ENCODE measurements around the gene TPRG1L. TPM values are rescaled to one million over a fixed set of nuclear protein-coding genes. Genes with fewer than 3 reads are reported as not detected.

TPRG1L gene
- total and polyA plus RNA-seq, 10 of the 15 experiments (the other 5 are each of a cell fraction or from before 2014, with no cell fraction given), result 1.5 to 16.5 (median 8.0) TPM

GRCh38 chr1:3614755-3615742 lies 9.8 kb upstream of the TPRG1L start:
- ChIA-PET RAD21 (ENCODE audit: unreplicated experiment) (interaction anchor here (0.8 kb wide), 1 partner anchor 62 kb away, joined by 4 read pairs; no protein-coding TSS in a partner anchor), POLR2A (interaction anchor here (0.9 kb wide), 1 partner anchor 45 kb away, joined by 4 read pairs; no protein-coding TSS in a partner anchor), SMC1A (ENCODE audit: uncharacterized antibody, unreplicated experiment) (interaction anchor here (0.9 to 1.2 kb wide), 3 partner anchors 21 to 52 kb away, joined by 3 to 7 read pairs (median 5); no protein-coding TSS in a partner anchor), CTCF (interaction anchor here (0.7 to 2.5 kb wide), 11 partner anchors 8 to 162 kb away, joined by 3 to 12 read pairs (median 3); no protein-coding TSS in a partner anchor)
- no peaks in the 10 kb centered on the region for H3K36me3 ChIP-seq (ENCODE audit: control insufficient read depth in 2 of 2, insufficient read depth in 2 of 2, low read length in 1 of 2)
- no peak overlapping the region for H3K4me2 ChIP-seq (ENCODE audit: control insufficient read depth, insufficient read depth)
- DNase-seq (ENCODE audit: low read depth, low spot score) (no peak), ATAC-seq (peak; percentile 54), FAIRE-seq (no peak)
- TF ChIP-seq, protein P1, sequence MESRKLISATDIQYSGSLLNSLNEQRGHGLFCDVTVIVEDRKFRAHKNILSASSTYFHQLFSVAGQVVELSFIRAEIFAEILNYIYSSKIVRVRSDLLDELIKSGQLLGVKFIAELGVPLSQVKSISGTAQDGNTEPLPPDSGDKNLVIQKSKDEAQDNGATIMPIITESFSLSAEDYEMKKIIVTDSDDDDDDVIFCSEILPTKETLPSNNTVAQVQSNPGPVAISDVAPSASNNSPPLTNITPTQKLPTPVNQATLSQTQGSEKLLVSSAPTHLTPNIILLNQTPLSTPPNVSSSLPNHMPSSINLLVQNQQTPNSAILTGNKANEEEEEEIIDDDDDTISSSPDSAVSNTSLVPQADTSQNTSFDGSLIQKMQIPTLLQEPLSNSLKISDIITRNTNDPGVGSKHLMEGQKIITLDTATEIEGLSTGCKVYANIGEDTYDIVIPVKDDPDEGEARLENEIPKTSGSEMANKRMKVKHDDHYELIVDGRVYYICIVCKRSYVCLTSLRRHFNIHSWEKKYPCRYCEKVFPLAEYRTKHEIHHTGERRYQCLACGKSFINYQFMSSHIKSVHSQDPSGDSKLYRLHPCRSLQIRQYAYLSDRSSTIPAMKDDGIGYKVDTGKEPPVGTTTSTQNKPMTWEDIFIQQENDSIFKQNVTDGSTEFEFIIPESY (IDR thresholded peaks at IDR 0.05), result no peak
- TF ChIP-seq PAX5 (IDR thresholded peaks at IDR 0.05; ENCODE audit: borderline replicate concordance, low read depth, low read length) (no peak), RAD21 (IDR thresholded peaks at IDR 0.05; ENCODE audit: insufficient read depth, low read depth, low read length) (peak; percentile 44; the same call in 1 of the 2 replicates), POU2F2 (IDR thresholded peaks at IDR 0.05; ENCODE audit: borderline replicate concordance, low read depth, low read length) (no peak), CTCF (IDR thresholded peaks at IDR 0.05 in 2 of 3, conservative IDR thresholded peaks at IDR 0.05 in 1 of 3; ENCODE audit: control insufficient read depth in 2 of 3, extremely low read depth in 1 of 3, insufficient read depth in 1 of 3, low read depth in 3 of 3, low read length in 3 of 3) (peak; percentile 47 to 74 (median 57)), SMC3 (IDR thresholded peaks at IDR 0.05; ENCODE audit: borderline replicate concordance, low read length) (peak; percentile 54; the same call in 1 of the 2 replicates), SIN3A (IDR thresholded peaks at IDR 0.05; ENCODE audit: low read depth, low read length) (no peak), RELA (IDR thresholded peaks at IDR 0.05; ENCODE audit: borderline replicate concordance, partially characterized antibody) (no peak), NFYA (IDR thresholded peaks at IDR 0.05; ENCODE audit: borderline replicate concordance, low read depth, low read length) (no peak)
- no peaks in the 10 kb centered on the region for H3K4me1 ChIP-seq (ENCODE audit: control insufficient read depth, insufficient read depth, low read length)
- H3K27ac ChIP-seq (ENCODE audit: control insufficient read depth, insufficient read depth), result no peak overlapping the region
- no peak overlapping the region for H3K4me3 ChIP-seq
- no peak overlapping the region for H2AFZ ChIP-seq (ENCODE audit: control insufficient read depth, low read depth, low read length)
- peaks cover 4 to 5% of the 10 kb centered on the region in 2 experiments; a peak in 3 of 4 replicates for H3K27me3 ChIP-seq (replicated peaks in 1 of 2; ENCODE audit: control insufficient read depth in 2 of 2, insufficient read depth in 2 of 2, low read length in 1 of 2)
- in situ Hi-C loops (cut with MboI), result loop anchor here (5.0 kb wide), 1 partner anchor 163 kb away; the partner anchor contains the start of gene ARHGEF16
- WGBS (ENCODE audit: insufficient coverage, insufficient replicate concordance, low lambda C conversion rate, missing lambda C conversion rate), result 26% methylated on average over 20 of the region's 20 CpGs
- intact Hi-C loops (cut with micrococcal nuclease; ENCODE audit: unreplicated experiment), result loop anchor here (1.0 kb wide), 2 partner anchors 50 to 124 kb away; no protein-coding TSS in a partner anchor
- H3K9me3 ChIP-seq (replicated peaks; ENCODE audit: control insufficient read depth, insufficient read depth, low read length), result no peaks in the 10 kb centered on the region
- H4K20me1 ChIP-seq (ENCODE audit: control insufficient read depth, insufficient read depth), result no peaks in the 10 kb centered on the region
- no peaks in the 10 kb centered on the region for H3K79me2 ChIP-seq (ENCODE audit: control insufficient read depth, insufficient read depth, low read length)
- no peak overlapping the region for H3K9ac ChIP-seq (ENCODE audit: control insufficient read depth, insufficient read depth, low read length)
- BruUV-seq (replicated peaks), result no TSS peak

All from GM12878 (cell line).